Measurements from ENCODE around the gene NGLY1. TPM values are rescaled to one million over a fixed set of nuclear protein-coding genes. Genes with fewer than 3 reads are reported as not detected.

Gene NGLY1
- total and polyA plus RNA-seq, 7 donors = 17.9 to 28.8 (median 25.8) TPM

DNA sequence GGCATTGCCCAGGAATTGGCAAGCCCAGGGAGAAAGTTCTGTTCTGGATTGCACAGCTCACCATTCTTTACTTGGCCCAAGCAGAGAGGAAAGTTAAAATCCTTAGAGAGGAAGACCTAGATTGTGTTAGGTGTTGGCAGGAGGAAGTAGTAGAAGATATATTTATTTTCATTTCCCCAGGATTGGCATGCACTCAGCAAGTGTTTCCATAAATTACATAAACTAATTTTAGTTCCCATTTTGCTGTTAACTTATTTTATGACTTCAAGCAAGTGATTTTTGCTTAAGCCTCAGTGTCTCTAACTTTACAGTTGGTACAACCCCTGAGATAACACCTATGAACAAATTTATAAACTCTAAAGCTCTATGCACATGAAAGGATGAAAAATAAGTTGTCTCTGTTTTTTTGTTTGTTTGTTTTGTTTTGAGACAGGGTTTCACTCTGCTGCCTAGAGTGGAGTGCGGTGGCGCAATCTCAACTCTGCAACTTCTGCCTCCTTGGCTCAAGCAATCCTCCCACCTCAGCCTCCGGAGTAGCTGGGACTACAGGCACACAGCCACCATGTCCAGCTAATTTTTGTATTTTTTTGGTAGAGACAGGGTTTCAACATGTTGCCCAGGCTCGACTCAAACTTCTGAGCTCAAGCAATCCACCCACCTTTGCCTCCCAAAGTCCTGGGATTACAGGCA lies 87.4 kb downstream of the NGLY1 start:
- 85 to 87% methylated on average over 4 of the region's 4 CpGs for WGBS, 2 donors
- intact Hi-C loops (cut with DNase I) = no loop called here
- no peaks in the 10 kb centered on the region for H3K9me3 ChIP-seq
- H3K27me3 ChIP-seq = no peaks in the 10 kb centered on the region
- no peak overlapping the region for H3K4me3 ChIP-seq
- DNase-seq = no peak
- no peak overlapping the region for H3K27ac ChIP-seq
- TF ChIP-seq EP300 (IDR thresholded peaks at IDR 0.05) (no peak), POLR2A (IDR thresholded peaks at IDR 0.05) (no peak), POLR2AphosphoS5 (IDR thresholded peaks at IDR 0.05) (no peak)
- TF ChIP-seq, protein P1, sequence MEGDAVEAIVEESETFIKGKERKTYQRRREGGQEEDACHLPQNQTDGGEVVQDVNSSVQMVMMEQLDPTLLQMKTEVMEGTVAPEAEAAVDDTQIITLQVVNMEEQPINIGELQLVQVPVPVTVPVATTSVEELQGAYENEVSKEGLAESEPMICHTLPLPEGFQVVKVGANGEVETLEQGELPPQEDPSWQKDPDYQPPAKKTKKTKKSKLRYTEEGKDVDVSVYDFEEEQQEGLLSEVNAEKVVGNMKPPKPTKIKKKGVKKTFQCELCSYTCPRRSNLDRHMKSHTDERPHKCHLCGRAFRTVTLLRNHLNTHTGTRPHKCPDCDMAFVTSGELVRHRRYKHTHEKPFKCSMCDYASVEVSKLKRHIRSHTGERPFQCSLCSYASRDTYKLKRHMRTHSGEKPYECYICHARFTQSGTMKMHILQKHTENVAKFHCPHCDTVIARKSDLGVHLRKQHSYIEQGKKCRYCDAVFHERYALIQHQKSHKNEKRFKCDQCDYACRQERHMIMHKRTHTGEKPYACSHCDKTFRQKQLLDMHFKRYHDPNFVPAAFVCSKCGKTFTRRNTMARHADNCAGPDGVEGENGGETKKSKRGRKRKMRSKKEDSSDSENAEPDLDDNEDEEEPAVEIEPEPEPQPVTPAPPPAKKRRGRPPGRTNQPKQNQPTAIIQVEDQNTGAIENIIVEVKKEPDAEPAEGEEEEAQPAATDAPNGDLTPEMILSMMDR (IDR thresholded peaks at IDR 0.05) = no peak
- no peaks in the 10 kb centered on the region for H3K4me1 ChIP-seq
- no peaks in the 10 kb centered on the region for H3K36me3 ChIP-seq

DNA sequence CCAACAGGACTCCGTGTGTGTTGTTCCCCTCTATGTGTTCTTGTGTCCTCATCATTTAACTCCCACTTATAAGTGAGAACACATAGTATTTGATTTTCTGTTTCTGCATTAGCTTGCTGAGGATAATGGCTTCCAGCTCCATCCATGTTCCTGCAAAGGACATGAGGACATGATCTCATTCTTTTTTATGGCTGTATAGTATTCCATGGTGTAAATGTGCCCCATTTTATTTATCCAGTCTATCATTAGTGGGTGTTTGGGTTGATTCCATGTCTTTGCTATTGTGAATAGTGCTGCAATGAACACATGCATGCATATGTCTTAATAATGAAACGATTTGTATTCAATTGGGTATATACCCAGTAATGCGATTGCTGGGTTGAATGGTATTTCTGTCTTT lies 90.0 kb downstream of the NGLY1 start:
- WGBS, 2 donors = 64 to 83% methylated on average over 3 of the region's 3 CpGs

DNA sequence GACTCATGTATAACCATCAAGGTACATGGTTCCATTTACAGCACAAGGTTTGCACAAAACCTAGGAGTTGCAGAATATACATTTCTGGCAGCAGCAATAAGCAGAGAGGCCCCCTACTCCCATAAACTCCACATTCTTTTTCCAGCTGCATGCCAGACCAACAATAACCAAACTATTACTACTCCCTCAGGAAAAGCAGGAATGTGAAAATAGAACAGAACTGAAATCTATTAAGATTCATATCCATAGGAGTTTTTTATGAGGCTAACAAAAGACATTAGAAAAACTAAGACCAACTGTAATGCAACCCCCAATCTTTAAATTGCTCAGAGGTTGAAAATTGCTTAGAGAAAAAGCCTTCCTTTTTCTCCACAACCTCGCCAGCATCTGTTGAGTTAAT lies 90.9 kb downstream of the NGLY1 start:
- Histone ChIP-seq H3K27me3 (no peaks in the 10 kb centered on the region), H3K27ac (no peak overlapping the region), H3K36me3 (no peaks in the 10 kb centered on the region), H3K4me1 (no peaks in the 10 kb centered on the region), H3K9me3 (no peaks in the 10 kb centered on the region), H3K4me3 (no peak overlapping the region)
- WGBS, 2 donors = 73 to 80% methylated on average over 1 of the region's 1 CpG
- no peak for TF ChIP-seq POLR2A (IDR thresholded peaks at IDR 0.05)
- TF ChIP-seq POLR2AphosphoS5 (IDR thresholded peaks at IDR 0.05) = no peak
- TF ChIP-seq, protein P1 (IDR thresholded peaks at IDR 0.05) = no peak
- no peak for TF ChIP-seq EP300 (IDR thresholded peaks at IDR 0.05)
- DNase-seq = no peak
- intact Hi-C loops (cut with DNase I) = no loop called here

More for the DNA sequence above, 90.0 kb downstream of the NGLY1 start:
- Histone ChIP-seq H3K9me3 (no peaks in the 10 kb centered on the region), H3K36me3 (no peaks in the 10 kb centered on the region), H3K4me3 (no peak overlapping the region), H3K27me3 (no peaks in the 10 kb centered on the region), H3K4me1 (no peaks in the 10 kb centered on the region), H3K27ac (no peak overlapping the region)
- DNase-seq = no peak
- intact Hi-C loops (cut with DNase I) = no loop called here
- TF ChIP-seq POLR2A (IDR thresholded peaks at IDR 0.05) (no peak), POLR2AphosphoS5 (IDR thresholded peaks at IDR 0.05) (no peak)

DNA sequence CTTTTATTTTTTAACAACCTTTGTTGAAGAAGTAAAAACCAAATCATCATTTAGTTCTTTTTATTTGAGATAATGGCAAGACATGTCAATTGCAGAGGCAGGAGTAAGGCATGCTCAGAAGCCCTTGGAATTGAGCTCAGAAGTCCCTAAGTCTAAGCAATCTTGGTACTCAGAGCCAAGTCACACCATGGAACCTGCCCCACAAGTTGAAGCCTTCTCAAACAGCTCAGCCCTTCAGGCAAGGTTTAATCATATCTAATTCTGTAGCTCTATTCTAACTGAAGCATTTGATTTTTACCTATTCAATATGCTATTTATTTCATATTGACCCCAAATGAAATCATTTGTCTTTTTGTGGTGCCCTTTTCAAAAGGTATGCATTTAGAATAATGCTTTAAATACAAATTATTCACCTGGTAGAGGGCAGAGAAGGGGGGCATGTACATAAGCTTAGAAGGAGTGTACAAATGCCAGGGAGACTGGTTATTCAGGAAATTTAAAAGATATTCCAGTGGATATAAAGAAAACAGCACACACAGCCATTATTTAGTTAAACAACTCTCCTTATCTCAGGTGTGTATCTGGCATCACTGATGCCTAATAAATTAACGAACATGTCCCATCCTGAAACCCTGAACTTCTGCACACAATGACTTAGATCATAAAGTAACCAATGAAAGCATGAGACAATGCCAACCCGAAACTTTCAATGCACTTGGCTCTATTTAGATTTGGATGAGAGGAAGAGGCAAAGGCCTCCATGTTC lies 92.3 kb downstream of the NGLY1 start:
- Histone ChIP-seq H3K4me1 (no peaks in the 10 kb centered on the region), H3K4me3 (no peak overlapping the region), H3K27ac (no peak overlapping the region), H3K9me3 (no peaks in the 10 kb centered on the region), H3K27me3 (no peaks in the 10 kb centered on the region), H3K36me3 (no peaks in the 10 kb centered on the region)
- 90% methylated on average over 2 of the region's 2 CpGs for WGBS, 2 donors
- TF ChIP-seq POLR2AphosphoS5 (IDR thresholded peaks at IDR 0.05) (no peak), EP300 (IDR thresholded peaks at IDR 0.05) (no peak), POLR2A (IDR thresholded peaks at IDR 0.05) (no peak)
- TF ChIP-seq, protein P1 (IDR thresholded peaks at IDR 0.05) = no peak
- intact Hi-C loops (cut with DNase I) = no loop called here
- no peak for DNase-seq

DNA sequence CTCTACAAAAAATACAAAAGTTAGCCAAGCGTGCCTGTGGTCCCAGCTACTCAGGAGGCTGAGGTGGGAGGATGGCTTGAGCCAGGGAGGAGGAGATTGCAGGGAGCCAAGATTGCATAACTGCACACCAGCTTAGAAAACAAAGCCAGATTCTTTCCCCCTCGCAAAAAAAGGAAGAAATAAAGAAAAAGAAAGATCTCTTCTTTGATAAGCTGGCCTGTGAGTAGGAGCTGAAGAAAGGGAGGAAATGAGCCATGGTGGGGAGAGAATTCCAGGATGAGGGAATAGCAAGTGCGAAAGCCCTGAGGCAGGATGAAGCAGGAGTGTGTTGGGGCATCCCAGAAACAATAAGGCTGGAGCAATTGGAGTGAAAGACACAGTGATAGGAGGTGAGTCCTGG lies 94.0 kb downstream of the NGLY1 start:
- Histone ChIP-seq H3K4me3 (no peak overlapping the region), H3K4me1 (no peaks in the 10 kb centered on the region), H3K36me3 (no peaks in the 10 kb centered on the region), H3K27me3 (no peaks in the 10 kb centered on the region), H3K9me3 (no peaks in the 10 kb centered on the region), H3K27ac (no peak overlapping the region)
- DNase-seq = no peak
- 79 to 85% methylated on average over 3 of the region's 3 CpGs for WGBS, 2 donors
- intact Hi-C loops (cut with DNase I) = no loop called here
- no peak for TF ChIP-seq POLR2A (IDR thresholded peaks at IDR 0.05)
- no peak for TF ChIP-seq POLR2AphosphoS5 (IDR thresholded peaks at IDR 0.05)
- TF ChIP-seq EP300 (IDR thresholded peaks at IDR 0.05) = no peak
- TF ChIP-seq, protein P1 (IDR thresholded peaks at IDR 0.05) = no peak

All from sigmoid colon (tissue), 7 donors.